ENCODE data around the gene MBOAT7.

The MBOAT7 gene

GRCh38 chr19:54160182-54160811, 29.1 kb downstream of the MBOAT7 start:
- no peak for DNase-seq

- DNase-seq, result peak; percentile 100
Measured at GRCh38 chr19:54159352-54160181, 29.8 kb downstream of the MBOAT7 start, which contains the start of gene LENG1. TSS of gene LENG1 (minus strand) at chr19:54159721. CDS start at chr19:54159695, 26 bp downstream.

GRCh38 chr19:54158812-54159351, 30.5 kb downstream of the MBOAT7 start:
- peak; percentile 24 for DNase-seq

GRCh38 chr19:54156953-54157352, 32.4 kb downstream of the MBOAT7 start:
- no peak for DNase-seq

GRCh38 chr19:54156490-54156889, 32.9 kb downstream of the MBOAT7 start:
- DNase-seq, result no peak

- DNase-seq, result no peak
Measured at GRCh38 chr19:54155694-54156093, 33.7 kb downstream of the MBOAT7 start.

GRCh38 chr19:54154603-54155345, 34.6 kb downstream of the MBOAT7 start:
- no peak for DNase-seq

- no peak for DNase-seq
Measured at GRCh38 chr19:54153731-54154326, 35.6 kb downstream of the MBOAT7 start.

GRCh38 chr19:54152878-54153524, 36.4 kb downstream of the MBOAT7 start:
- DNase-seq, result no peak

GRCh38 chr19:54152267-54152666, 37.1 kb downstream of the MBOAT7 start:
- DNase-seq, result no peak

GRCh38 chr19:54151362-54152035, 37.9 kb downstream of the MBOAT7 start:
- no peak for DNase-seq

- no peak for DNase-seq
Measured at GRCh38 chr19:54149021-54149812, 40.2 kb downstream of the MBOAT7 start.

GRCh38 chr19:54148158-54148557, 41.2 kb downstream of the MBOAT7 start:
- DNase-seq, result no peak

- no peak for DNase-seq
Measured at GRCh38 chr19:54147676-54148075, 41.7 kb downstream of the MBOAT7 start.

GRCh38 chr19:54145541-54146158, 43.7 kb downstream of the MBOAT7 start:
- DNase-seq, result no peak

GRCh38 chr19:54142166-54142780, 47.1 kb downstream of the MBOAT7 start:
- DNase-seq, result no peak

- no peak for DNase-seq
Measured at GRCh38 chr19:54141356-54141755, 48.0 kb downstream of the MBOAT7 start.

- peak; percentile 37 for DNase-seq
Measured at GRCh38 chr19:54138489-54139256, 50.7 kb downstream of the MBOAT7 start.

Data from stimulated activated naive CD4-positive, alpha-beta T cell treated with Interleukin-2 at 50 U/mL for 16 hours (primary cell).